Neural cell (in vitro differentiated cells): ENCODE measurements around the gene NFILZ. TPM values are rescaled to one million over a fixed set of nuclear protein-coding genes. Genes with fewer than 3 reads are reported as not detected.

Experiments used
- H2AFZ ChIP-seq: fragments of 200-600, 300-800 bp; sonication (generic), shearing (Covaris generic); 2 replicates; pipeline ENCODE4 v1.6.0; 2014; ENCODE audit warnings: low read depth, mild to moderate bottlenecking, antibody characterized with exemption, low read length, moderate library complexity
- H3F3A ChIP-seq: fragments of 200-600 bp; shearing (Covaris generic); 2 replicates; pipeline ENCODE4 v1.6.1; 2016; ENCODE audit warnings: mild to moderate bottlenecking, moderate library complexity, mixed read lengths, antibody characterized with exemption, low read length; ENCODE audit not compliant: insufficient read depth, poor library complexity, severe bottlenecking
- H3K27ac ChIP-seq: fragments of 200-600, 300-800 bp; sonication (generic), shearing (Covaris generic); 2 replicates; pipeline ENCODE4 v1.5.1; 2014; ENCODE audit warnings: mild to moderate bottlenecking, low read length, moderate library complexity
- H3K27me3 ChIP-seq: fragments of 300-800, 200-600 bp; sonication (generic), shearing (Covaris generic); 2 replicates; pipeline ENCODE4 v1.6.0; 2014; ENCODE audit warnings: mild to moderate bottlenecking, low read depth, low read length, moderate library complexity; ENCODE audit not compliant: insufficient read depth
- H3K36me3 ChIP-seq: fragments of 300-800, 200-600 bp; sonication (generic), shearing (Covaris generic); 2 replicates; pipeline ENCODE4 v1.5.1; 2014; ENCODE audit warnings: mild to moderate bottlenecking, antibody characterized with exemption, low read length, moderate library complexity; ENCODE audit not compliant: insufficient read depth
- H3K4me2 ChIP-seq: fragments of 300-800, 200-600 bp; sonication (generic), shearing (Covaris generic); 2 replicates; pipeline ENCODE4 v1.6.0; 2014; ENCODE audit warnings: mild to moderate bottlenecking, low read length
- H3K4me3 ChIP-seq: fragments of 300-800, 200-600 bp; sonication (generic), shearing (Covaris generic); 2 replicates; pipeline ENCODE4 v1.5.1; 2014; ENCODE audit warnings: mild to moderate bottlenecking, low read length, moderate library complexity
- H3K79me2 ChIP-seq: fragments of 200-600 bp; shearing (Covaris generic); replicated peaks from 2 replicates; pipeline ENCODE4 v1.6.0; 2014; ENCODE audit warnings: mild to moderate bottlenecking, low read length, moderate library complexity; ENCODE audit not compliant: insufficient read depth
- H3K9ac ChIP-seq: fragments of 300-800, 200-600 bp; sonication (generic), shearing (Covaris generic); 2 replicates; pipeline ENCODE4 v1.6.1; 2016; ENCODE audit warnings: mild to moderate bottlenecking, low read length, mixed read lengths
- H3K9me2 ChIP-seq: fragments of 200-600 bp; shearing (Covaris generic); 2 replicates; pipeline ENCODE4 v1.6.1; 2016; ENCODE audit warnings: mild to moderate bottlenecking, low read length, mixed read lengths; ENCODE audit not compliant: insufficient read depth
- H3K9me3 ChIP-seq: fragments of 200-600, 300-800 bp; sonication (generic), shearing (Covaris generic); 2 replicates; pipeline ENCODE4 v1.6.1; 2016; ENCODE audit warnings: mild to moderate bottlenecking, mixed run types, low read length, moderate library complexity, mixed read lengths
- H4K20me1 ChIP-seq: fragments of 200-600 bp; shearing (Covaris generic); 2 replicates; pipeline ENCODE4 v1.6.1; 2016; ENCODE audit warnings: mild to moderate bottlenecking, mixed run types; ENCODE audit not compliant: insufficient read depth
- EP300 ChIP-seq: fragments of 450-650 bp; conservative IDR thresholded peaks from 2 replicates; pipeline ENCODE4 v1.6.1; 2014; ENCODE audit warnings: antibody characterized with exemption, mild to moderate bottlenecking, moderate library complexity; ENCODE audit not compliant: poor library complexity, severe bottlenecking
- EZH2 ChIP-seq: fragments of 200-600, 300-800 bp; shearing (Covaris generic), sonication (generic); IDR thresholded peaks from 2 replicates; pipeline ENCODE4 v1.6.1; 2014; ENCODE audit warnings: antibody characterized with exemption, low read length, borderline replicate concordance, mild to moderate bottlenecking; ENCODE audit not compliant: insufficient read depth, poor library complexity, severe bottlenecking
- MXI1 ChIP-seq: fragments of 450-650 bp; conservative IDR thresholded peaks from 2 replicates; pipeline ENCODE4 v1.6.1; 2014; ENCODE audit warnings: antibody characterized with exemption, mild to moderate bottlenecking; ENCODE audit not compliant: poor library complexity, severe bottlenecking
- POLR2AphosphoS5 ChIP-seq: IDR thresholded peaks from 2 replicates; pipeline ENCODE4 v1.6.1; 2012
- RAD21 ChIP-seq: fragments of 450-650 bp; conservative IDR thresholded peaks from 2 replicates; pipeline ENCODE4 v1.6.1; 2014; ENCODE audit warnings: antibody characterized with exemption, mild to moderate bottlenecking, moderate library complexity
- SMC3 ChIP-seq: fragments of 450-650 bp; conservative IDR thresholded peaks from 2 replicates; pipeline ENCODE4 v1.6.1; 2014; ENCODE audit warnings: antibody characterized with exemption, mild to moderate bottlenecking, moderate library complexity; ENCODE audit not compliant: poor library complexity
- TAF1 ChIP-seq: IDR thresholded peaks from 2 replicates; pipeline ENCODE4 v1.6.1; 2012; ENCODE audit warnings: low read depth
- polyA plus RNA-seq: library from polyadenylated mRNA; depleted of rRNA; stranded (reverse); fragments of >200 nt; gene quantifications from 2 replicates; pipeline ENCODE4 v1.2.3, GENCODE V29; 2014
- TF ChIP-seq, protein P1 (sequence below): fragments of 450-650 bp; IDR thresholded peaks from 2 replicates; pipeline ENCODE4 v1.5.1; 2014; ENCODE audit warnings: antibody characterized with exemption, mild to moderate bottlenecking, moderate library complexity; ENCODE audit not compliant: poor library complexity, severe bottlenecking
- TF ChIP-seq, protein P2 (sequence below): IDR thresholded peaks from 2 replicates; pipeline ENCODE4 v1.6.1; 2012; ENCODE audit warnings: borderline replicate concordance

Gene NFILZ
- polyA plus RNA-seq, 1 donor from 2014 or later = not detected

DNA sequence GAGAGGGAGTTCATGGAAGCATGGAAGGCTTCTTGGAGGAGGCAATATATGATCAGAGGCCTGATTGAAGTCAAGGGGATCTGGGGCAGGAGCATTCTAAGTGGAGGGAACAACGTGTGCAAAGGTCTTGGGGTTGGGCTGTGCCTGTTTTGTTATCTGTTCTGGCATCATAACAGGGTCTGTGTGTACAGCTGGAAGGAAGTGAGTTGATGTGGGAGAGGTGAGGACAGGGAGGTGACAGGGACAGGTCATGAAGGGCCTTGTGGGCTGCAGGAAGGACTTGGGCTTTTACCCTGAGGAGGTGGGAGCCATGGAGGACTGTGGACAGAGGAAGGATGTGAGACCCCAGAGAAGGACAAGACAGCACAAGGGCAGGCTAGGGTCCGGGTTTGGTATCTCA is 1.2 kb upstream of the NFILZ start:
- Histone ChIP-seq H3K27ac (no peak overlapping the region), H3K27me3 (no peaks in the 10 kb centered on the region), H4K20me1 (no peaks in the 10 kb centered on the region), H3K79me2 (no peaks in the 10 kb centered on the region), H3K9ac (no peak overlapping the region), H3K4me3 (no peak overlapping the region), H3K36me3 (no peaks in the 10 kb centered on the region), H3K9me3 (no peaks in the 10 kb centered on the region), H3K9me2 (no peaks in the 10 kb centered on the region), H3F3A (no peaks in the 10 kb centered on the region), H3K4me2 (no peak overlapping the region), H2AFZ (no peak overlapping the region)
- TF ChIP-seq POLR2AphosphoS5 (no peak), TAF1 (no peak)

DNA sequence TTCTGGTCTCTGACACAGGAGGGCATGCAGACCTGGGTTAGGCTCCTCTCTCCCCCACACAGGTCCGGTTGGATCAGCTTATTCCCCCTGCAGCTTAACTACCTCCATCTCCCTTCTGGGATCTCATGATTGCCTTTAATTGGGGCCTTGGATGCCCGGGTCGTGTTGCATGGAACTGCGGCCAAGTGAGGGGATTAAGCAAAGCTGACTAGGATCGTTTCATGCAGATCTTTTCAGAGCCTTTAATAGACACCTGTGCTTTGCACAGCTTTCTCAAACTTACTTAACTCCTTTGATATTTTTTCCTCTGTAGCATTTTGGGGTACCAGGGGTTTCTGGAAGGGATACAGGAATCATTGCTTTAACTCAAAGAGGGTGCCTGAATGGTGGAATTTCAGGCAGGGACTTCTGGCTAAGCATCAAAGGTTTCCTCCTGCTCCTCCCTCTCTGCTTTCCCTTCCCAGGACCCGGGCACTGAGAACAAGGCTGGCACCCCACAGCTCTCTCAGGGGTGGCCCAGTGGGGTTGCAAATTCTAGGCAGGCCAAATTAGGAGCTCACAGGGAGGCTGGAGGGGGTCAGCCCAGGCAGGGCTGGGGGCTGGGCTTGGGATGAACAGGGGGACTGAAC is 477 bp downstream of the NFILZ start:
- Histone ChIP-seq H3K9ac (no peak overlapping the region), H3K9me3 (no peaks in the 10 kb centered on the region), H4K20me1 (no peaks in the 10 kb centered on the region), H2AFZ (no peak overlapping the region), H3K9me2 (no peaks in the 10 kb centered on the region), H3K27me3 (no peaks in the 10 kb centered on the region), H3K79me2 (no peaks in the 10 kb centered on the region), H3K27ac (no peak overlapping the region), H3K4me3 (no peak overlapping the region), H3K36me3 (no peaks in the 10 kb centered on the region), H3F3A (no peaks in the 10 kb centered on the region), H3K4me2 (no peak overlapping the region)
- TF ChIP-seq POLR2AphosphoS5 (no peak), MXI1 (no peak), EZH2 (no peak), RAD21 (no peak), TAF1 (no peak), SMC3 (no peak), EP300 (no peak)
- TF ChIP-seq, protein P1, sequence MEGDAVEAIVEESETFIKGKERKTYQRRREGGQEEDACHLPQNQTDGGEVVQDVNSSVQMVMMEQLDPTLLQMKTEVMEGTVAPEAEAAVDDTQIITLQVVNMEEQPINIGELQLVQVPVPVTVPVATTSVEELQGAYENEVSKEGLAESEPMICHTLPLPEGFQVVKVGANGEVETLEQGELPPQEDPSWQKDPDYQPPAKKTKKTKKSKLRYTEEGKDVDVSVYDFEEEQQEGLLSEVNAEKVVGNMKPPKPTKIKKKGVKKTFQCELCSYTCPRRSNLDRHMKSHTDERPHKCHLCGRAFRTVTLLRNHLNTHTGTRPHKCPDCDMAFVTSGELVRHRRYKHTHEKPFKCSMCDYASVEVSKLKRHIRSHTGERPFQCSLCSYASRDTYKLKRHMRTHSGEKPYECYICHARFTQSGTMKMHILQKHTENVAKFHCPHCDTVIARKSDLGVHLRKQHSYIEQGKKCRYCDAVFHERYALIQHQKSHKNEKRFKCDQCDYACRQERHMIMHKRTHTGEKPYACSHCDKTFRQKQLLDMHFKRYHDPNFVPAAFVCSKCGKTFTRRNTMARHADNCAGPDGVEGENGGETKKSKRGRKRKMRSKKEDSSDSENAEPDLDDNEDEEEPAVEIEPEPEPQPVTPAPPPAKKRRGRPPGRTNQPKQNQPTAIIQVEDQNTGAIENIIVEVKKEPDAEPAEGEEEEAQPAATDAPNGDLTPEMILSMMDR = no peak
- TF ChIP-seq, protein P2, sequence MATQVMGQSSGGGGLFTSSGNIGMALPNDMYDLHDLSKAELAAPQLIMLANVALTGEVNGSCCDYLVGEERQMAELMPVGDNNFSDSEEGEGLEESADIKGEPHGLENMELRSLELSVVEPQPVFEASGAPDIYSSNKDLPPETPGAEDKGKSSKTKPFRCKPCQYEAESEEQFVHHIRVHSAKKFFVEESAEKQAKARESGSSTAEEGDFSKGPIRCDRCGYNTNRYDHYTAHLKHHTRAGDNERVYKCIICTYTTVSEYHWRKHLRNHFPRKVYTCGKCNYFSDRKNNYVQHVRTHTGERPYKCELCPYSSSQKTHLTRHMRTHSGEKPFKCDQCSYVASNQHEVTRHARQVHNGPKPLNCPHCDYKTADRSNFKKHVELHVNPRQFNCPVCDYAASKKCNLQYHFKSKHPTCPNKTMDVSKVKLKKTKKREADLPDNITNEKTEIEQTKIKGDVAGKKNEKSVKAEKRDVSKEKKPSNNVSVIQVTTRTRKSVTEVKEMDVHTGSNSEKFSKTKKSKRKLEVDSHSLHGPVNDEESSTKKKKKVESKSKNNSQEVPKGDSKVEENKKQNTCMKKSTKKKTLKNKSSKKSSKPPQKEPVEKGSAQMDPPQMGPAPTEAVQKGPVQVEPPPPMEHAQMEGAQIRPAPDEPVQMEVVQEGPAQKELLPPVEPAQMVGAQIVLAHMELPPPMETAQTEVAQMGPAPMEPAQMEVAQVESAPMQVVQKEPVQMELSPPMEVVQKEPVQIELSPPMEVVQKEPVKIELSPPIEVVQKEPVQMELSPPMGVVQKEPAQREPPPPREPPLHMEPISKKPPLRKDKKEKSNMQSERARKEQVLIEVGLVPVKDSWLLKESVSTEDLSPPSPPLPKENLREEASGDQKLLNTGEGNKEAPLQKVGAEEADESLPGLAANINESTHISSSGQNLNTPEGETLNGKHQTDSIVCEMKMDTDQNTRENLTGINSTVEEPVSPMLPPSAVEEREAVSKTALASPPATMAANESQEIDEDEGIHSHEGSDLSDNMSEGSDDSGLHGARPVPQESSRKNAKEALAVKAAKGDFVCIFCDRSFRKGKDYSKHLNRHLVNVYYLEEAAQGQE = no peak

DNA sequence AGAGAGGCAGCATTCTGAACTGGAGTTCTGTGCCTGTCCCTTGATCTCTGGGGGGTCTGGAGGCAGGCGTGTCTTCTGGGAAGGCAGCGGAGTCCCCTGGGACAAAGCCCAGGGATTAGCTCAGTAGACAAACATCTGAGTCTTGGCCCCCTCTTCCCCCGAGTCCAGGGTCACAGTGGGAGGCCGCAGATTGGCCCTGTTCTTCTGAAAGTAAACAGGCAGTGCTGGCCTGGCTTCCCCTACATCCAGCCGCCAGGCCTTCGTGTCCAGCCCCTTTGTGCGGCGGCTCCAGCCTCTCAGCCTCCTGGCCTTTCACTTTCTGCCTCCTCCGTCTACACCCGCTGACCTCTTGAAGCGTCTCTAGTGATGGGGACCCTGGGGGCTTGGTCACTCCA is 989 bp downstream of the NFILZ start:
- H3K27me3 ChIP-seq = no peaks in the 10 kb centered on the region
- no peaks in the 10 kb centered on the region for H3F3A ChIP-seq
- H3K79me2 ChIP-seq = no peaks in the 10 kb centered on the region
- no peak overlapping the region for H3K27ac ChIP-seq
- H3K36me3 ChIP-seq = no peaks in the 10 kb centered on the region
- TF ChIP-seq SMC3 (no peak), EZH2 (no peak), TAF1 (no peak), RAD21 (no peak), MXI1 (no peak), POLR2AphosphoS5 (no peak), EP300 (no peak)
- TF ChIP-seq, protein P1 = no peak
- TF ChIP-seq, protein P2 = no peak
- H3K4me3 ChIP-seq = no peak overlapping the region
- H2AFZ ChIP-seq = no peak overlapping the region
- H3K9me2 ChIP-seq = no peaks in the 10 kb centered on the region
- no peak overlapping the region for H3K4me2 ChIP-seq
- H4K20me1 ChIP-seq = no peaks in the 10 kb centered on the region
- no peak overlapping the region for H3K9ac ChIP-seq
- no peaks in the 10 kb centered on the region for H3K9me3 ChIP-seq
